NCI-H2171 (cell line): Measurements from ENCODE around the gene RNASEH2A.
"Not testable (repeated sequence)": the region's sequence is repeated elsewhere in the genome, so short reads cannot be mapped to it uniquely, and the experiment has no call there.

Experiments
- DNase-seq: peaks from one replicate; lab custom pipeline; 2025; lab: John Stamatoyannopoulos, UW

The RNASEH2A gene

GRCh38 chr19:12833418-12833737 lies 27.0 kb downstream of the RNASEH2A start:
- DNase-seq, result no peak

DNA sequence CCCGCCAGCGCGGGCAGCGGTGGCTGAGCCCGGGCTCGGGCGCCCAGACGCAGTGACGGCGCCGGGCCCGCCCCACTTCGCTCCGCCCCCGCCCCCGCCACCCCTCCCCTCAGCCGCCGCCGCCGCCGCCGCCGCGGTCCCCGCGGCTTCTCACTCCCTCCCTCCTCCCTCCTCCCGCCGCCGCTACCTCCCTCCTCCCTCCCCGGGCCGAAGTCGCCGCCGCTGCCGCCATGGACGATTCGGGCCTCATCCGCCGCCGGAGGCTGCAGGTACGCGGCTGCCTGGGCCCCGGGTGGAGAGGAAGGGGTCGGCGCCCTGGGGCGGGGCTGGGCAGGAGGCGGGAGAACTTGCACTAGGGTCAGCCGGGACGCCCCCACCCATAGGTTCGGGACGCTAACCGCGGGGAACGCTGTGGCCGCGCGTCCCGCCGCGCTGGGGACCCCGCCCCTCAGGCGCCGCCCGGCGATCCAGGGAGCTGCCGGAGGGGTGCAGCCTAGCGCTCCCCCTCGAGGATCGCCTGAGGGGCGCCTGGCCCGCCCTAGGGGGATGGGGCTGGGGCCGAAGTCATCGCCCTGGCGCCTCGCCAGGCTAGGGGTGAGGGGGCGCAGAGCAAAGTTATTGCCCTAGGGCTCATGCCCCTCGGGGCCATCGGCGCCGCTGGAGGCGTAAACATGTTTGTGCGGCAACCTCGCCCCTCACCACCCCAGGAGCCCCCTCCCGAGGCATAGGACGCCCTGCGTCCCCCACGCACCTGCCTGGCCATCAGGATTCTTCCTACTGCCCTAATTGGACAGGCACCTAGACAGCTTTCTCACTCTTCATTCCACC lies 27.6 kb downstream of the RNASEH2A start:
- peak; percentile 68 for DNase-seq

DNA sequence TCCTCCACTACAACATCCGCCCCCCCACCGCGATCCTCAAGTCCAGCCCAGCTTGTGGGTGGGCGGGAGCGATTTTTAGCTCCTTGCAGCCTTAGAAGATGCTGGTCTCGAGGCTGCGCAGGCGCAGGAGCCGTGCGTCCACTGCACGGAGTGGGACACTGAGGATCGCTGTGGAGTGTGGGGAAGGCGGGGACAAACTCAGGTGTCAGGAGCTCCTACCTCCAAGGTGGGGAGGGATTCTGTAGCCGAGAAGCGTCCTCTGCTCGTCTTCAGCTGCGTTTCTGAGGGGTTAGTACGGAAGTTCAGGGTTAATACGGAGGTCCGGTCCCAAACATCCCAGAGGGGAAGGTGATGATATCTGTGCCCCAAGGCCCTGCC lies 28.2 kb downstream of the RNASEH2A start, which contains the start of gene RTBDN:
RTBDN (minus strand) TSS at position 14 of the 378 bp plus-strand sequence. CDS start 4,600 bp downstream, outside the sequence.
- DNase-seq, result peak; percentile 20

DNA sequence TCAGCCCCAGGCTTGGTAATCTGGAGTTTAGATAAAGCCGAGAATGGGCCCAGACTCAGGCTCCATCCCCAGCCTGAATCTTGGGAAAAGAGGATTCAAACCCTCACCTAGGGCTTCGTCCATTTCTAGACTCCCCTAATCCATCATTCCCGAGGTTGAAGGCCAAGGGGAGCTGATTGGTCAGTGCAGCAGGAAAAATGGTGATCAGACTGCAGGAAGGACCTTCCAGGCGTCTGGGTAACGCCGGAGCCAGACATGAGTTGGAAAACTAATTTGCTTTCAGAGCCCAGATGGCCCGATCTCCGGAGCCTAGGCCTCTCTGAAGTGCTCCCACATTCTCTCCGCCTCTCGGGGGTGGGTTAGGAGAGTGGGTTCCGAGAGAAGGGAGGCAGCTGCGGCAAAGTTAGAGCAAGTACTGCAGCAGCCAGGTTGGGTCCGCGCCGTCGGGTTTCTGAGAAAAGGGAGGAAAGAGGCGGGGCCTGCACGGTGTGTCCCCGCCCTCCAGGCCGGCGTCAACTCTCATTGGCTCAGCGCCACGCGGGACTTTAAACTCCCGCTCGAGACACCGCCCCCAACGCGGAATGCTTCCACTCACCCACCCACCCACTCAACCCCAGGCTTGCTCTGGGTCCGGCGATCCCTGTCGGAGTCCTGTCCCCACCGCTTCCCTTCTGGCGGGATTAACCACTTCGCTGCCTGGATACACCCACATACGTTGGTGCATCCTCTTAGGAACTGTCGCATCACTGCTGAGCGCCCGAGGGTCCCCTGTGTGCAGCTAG lies 28.8 kb downstream of the RNASEH2A start:
- peak; percentile 13 for DNase-seq

GRCh38 chr19:12836529-12836863 lies 30.1 kb downstream of the RNASEH2A start:
- no peak for DNase-seq

- DNase-seq, result no peak
Measured at GRCh38 chr19:12837225-12837624, 30.8 kb downstream of the RNASEH2A start.

- DNase-seq, result peak; percentile 71
Measured at GRCh38 chr19:12838182-12838885, 31.9 kb downstream of the RNASEH2A start, which contains the start of gene MAST1. Gene MAST1 (plus strand): TSS chr19:12838515. CDS start chr19:12838573, 58 bp downstream.

- no peak for DNase-seq
Measured at GRCh38 chr19:12838886-12839756, 32.7 kb downstream of the RNASEH2A start.

DNA sequence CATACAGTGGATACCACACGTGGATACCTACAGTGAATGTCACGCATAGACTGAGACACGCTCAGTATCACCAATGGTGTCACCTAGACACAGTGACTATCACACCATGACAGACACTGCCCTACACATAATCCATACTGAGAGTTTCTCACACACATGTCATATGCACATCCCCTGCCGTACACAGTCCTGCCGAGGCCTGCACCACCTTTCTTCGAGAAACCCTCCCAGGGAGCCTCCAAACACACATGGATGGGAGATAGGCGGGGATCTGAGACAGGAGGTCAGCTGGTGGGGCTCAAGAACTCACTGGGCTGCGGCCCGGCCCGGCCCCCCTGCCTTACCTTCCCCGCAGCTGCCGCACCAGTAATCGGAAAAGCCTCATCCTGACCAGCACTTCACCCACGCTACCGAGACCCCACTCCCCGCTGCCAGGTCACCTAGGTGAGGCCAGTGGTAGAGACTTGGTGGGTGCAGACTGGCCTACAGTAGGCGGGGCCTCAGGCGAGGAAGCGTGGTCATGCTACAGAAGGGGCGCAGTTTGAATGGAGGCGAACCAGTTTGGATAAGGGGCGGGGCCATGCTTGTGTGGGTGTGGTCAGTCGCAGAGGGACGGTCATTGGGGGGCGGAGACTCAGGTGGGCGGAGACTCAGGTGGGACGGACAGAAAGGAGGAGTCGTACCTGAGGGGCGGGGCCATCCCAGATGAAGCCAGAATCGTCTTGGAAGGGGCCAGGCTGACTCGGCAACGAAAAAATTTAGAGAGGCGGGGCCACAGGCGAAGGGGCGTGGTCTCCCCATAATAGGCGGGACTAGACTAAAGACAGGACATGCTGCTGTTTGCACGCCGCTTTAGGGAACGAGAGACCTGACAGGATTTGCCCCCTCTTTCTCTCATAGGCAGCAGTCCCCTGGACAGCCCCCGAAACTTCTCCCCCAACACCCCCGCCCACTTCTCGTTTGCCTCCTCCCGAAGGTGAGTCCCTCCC lies 34.0 kb downstream of the RNASEH2A start:
- peak; percentile 83 for DNase-seq

GRCh38 chr19:12841094-12841493 lies 34.7 kb downstream of the RNASEH2A start:
- DNase-seq, result peak; percentile 93

GRCh38 chr19:12842511-12842910 lies 36.1 kb downstream of the RNASEH2A start:
- no peak for DNase-seq

GRCh38 chr19:12843328-12843727 lies 36.9 kb downstream of the RNASEH2A start:
- no peak for DNase-seq

- no peak for DNase-seq
Measured at GRCh38 chr19:12843999-12844732, 37.8 kb downstream of the RNASEH2A start.

DNA sequence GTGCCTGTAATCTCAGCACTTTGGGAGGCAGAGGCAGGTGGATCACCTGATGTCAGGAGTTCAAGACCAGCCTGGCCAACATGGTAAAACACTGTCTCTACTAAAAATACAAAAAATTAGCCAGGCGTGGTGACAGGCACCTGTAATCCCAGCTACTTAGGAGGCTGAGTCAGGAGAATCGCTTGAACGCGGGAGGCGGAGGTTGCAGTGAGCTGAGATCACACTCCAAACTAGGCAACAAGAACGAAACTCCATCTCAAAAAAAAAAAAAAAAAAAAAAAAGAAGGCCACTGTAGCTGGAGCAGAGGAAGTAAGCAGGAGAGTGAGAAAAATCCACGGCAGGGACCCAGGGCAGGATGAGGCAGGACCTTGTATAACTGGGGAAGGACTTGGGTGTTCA lies 40.2 kb downstream of the RNASEH2A start:
- DNase-seq, result not testable (repeated sequence)

GRCh38 chr19:12847159-12848139 lies 41.1 kb downstream of the RNASEH2A start:
- DNase-seq, result peak; percentile 54

- no peak for DNase-seq
Measured at GRCh38 chr19:12856653-12857052, 50.3 kb downstream of the RNASEH2A start.

- DNase-seq, result no peak
Measured at GRCh38 chr19:12858041-12858928, 51.9 kb downstream of the RNASEH2A start.
